Subcutaneous adipose tissue (tissue), 4 donors: ENCODE results near the gene C2CD5. TPM values are rescaled to one million over a fixed set of nuclear protein-coding genes. Genes with fewer than 3 reads are reported as not detected.

Source experiments
- total RNA-seq, 4 donors: library from RNA; depleted of rRNA; stranded (reverse); fragments of >200 nt; gene quantifications; one replicate each; pipeline ENCODE4 v1.1.0, GENCODE V29; 2016
- TF ChIP-seq, protein P1 (sequence below): fragments of 450-650 bp; IDR thresholded peaks from one replicate; pipeline ENCODE4 v1.5.1; 2016; ENCODE audit warnings: low read depth, mild to moderate bottlenecking, control low read depth, antibody characterized with exemption, moderate library complexity

C2CD5 gene
- total RNA-seq, 4 donors from 2014 or later: 41.8 to 73.4 (median 55.5) TPM

DNA sequence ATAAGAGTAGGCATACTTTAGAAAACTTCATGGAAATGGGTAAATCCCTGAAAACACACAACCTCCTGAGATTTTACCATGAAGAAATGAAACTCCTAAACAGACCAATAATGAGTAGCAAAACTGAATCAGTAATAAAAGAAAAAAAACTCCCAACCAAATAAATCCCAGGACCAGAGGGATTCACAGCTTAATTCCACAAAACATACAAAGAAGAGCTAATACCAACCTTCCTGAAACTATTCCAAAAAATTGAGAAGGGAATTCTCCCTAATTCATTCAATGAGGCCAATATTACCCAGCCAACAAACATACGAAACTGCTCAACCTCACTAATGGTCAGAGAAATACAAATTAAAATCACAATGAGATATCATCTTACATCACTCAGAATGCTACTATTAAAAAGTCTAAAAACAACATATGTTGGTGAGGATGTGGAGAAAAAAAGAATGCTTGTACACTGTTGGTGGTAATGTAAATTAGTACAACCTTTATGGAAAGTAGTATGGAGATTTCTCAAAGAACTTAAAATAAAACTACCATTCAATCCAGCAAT lies 112.6 kb downstream of the C2CD5 start:
- TF ChIP-seq, protein P1, sequence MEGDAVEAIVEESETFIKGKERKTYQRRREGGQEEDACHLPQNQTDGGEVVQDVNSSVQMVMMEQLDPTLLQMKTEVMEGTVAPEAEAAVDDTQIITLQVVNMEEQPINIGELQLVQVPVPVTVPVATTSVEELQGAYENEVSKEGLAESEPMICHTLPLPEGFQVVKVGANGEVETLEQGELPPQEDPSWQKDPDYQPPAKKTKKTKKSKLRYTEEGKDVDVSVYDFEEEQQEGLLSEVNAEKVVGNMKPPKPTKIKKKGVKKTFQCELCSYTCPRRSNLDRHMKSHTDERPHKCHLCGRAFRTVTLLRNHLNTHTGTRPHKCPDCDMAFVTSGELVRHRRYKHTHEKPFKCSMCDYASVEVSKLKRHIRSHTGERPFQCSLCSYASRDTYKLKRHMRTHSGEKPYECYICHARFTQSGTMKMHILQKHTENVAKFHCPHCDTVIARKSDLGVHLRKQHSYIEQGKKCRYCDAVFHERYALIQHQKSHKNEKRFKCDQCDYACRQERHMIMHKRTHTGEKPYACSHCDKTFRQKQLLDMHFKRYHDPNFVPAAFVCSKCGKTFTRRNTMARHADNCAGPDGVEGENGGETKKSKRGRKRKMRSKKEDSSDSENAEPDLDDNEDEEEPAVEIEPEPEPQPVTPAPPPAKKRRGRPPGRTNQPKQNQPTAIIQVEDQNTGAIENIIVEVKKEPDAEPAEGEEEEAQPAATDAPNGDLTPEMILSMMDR: no peak

DNA sequence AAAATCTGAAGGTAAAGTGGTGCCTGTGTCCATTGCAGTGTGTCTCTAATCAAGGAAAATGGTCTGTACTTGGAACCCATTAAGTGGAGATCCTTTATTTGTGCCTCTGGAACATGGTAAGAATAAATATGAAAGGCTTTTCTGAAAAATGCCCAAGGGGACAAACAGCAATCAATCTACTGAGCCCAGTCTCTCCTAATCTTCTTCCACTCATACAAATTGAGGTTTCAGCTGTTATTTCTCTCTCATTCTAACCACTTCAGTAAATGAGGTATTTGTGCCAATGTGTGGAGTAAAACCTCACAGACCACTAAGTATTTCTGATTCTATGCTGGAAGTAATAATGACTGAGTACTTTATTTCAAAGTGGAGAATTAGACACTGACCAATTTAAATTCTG lies 127.5 kb downstream of the C2CD5 start:
- TF ChIP-seq, protein P1: no peak

DNA sequence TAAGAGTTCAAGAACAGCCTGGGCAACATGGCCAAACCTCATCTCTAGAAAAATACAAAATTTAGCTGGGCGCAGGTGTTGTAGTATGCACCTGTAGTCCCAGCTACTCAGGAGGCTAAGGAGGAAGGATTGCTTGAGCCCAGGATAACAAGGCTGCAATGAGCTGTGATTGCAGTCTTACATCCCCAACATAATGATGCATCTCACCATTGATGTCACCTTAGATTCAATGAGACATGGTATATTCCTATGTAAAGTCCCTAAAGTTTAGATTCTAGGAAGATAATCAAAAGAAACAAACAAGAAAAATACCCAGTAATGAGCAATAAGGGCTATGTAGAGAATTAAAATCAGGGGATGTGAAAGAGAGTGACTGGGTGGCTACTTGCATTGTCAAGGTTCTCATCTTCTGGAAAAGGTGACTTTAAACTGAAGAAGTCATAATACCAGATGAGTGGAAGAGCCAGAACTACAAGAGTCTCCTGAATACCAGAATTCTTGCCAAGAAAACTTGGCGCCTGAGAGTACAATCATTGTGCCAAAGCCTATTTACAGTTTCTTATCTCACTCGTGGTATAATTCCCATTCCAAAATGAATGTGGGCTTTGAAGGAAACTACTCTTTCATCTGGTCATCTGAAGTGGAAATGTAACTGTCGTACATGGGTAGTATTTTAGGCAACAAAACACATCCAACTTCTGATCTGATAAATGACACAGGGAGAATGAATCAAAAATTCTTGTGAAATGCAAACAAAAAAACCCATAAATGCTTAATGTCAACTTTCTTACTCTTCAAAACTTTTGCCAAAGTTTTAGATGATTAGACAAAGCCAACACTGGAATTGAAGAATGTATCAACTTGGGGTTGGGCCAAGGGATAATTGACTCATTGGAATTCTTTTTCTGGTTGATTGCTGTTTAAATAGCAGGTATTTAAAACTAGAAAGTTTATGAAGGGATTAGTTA lies 128.7 kb downstream of the C2CD5 start:
- TF ChIP-seq, protein P1: no peak

DNA sequence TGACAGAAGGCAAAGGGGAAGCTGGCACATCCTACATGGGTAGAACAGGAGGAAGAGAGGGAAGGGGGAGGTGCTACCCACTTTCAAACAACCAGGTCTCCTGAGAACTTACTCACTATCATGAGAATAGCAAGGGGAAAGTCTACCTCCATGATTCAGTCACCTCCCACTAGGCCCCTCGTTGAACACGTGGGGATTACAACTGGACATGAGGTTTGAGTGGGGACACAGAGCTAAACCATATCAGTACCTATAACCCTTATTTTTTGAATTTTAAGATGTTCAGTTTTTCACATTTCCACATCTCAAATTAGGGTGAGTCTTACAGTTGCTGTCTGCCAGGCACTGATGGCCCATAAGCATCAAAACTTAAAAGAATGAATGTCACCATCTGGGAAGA lies 129.6 kb downstream of the C2CD5 start:
- TF ChIP-seq, protein P1: no peak

DNA sequence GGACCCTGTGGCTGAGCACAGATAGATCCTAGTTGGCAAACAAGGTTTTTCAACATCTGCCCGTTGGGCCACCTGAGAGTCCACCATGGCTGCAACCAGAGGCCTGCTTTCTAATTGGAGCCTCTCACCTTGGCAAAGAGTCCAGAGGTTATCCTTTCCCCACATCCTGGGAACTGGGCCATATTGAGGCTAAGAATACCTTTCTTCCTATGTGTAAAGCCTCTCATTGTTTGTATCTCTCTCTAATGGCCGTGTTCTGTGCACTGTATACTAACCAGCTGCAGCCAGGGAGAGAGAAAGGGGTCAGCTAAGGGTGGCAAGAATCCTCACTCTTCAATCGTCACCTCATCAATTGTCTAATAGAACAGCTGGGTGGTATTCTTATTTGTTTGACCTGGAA lies 130.8 kb downstream of the C2CD5 start:
- TF ChIP-seq, protein P1: no peak

DNA sequence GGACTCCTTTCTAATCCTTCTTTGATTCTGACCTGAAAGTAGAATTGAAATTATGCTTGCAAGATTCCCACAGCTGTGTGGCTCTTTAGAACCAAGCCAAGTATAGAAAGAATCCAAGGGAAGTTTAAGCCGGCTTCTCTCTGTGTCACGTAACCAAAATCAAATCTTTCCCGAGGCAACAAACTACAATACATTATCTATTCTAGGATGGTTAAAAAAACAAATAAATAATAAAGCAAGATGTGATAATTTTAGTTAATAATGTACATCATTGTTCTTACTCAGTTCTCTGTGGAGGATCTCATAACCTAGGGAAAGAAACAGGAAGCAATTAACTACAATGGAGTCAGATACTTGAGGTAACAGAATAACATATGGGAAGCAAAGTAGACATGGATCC lies 131.8 kb downstream of the C2CD5 start:
- TF ChIP-seq, protein P1: no peak

DNA sequence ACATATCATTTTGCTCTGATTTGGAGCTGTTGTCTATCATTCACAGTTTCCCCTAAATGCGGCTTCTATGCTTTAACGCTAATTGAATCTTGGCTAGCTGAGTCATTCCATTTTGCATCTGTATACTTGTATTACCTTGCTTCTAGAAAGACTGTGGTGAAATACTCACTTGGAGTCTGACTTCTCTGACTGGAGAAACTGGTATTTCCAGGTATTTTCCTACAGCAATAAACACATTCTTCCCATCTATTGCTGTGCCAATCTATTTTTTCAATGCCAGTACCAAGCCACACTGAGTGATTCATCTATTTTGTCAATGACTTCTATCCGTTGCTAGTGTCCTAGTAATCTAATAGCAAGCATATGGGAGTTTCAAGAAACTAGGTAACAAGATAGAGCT lies 133.9 kb downstream of the C2CD5 start:
- TF ChIP-seq, protein P1: no peak
